Measurements from ENCODE around the gene SUN2. TPM values are rescaled to one million over a fixed set of nuclear protein-coding genes. Genes with fewer than 3 reads are reported as not detected.

Gene SUN2
- total and polyA plus RNA-seq, 2 of the 8 experiments (the other 6 are each of a cell fraction or from before 2014, with no cell fraction given) = 5.1 to 10.5 TPM

GRCh38 chr22:38754751-38755154 is 1.0 kb downstream of the SUN2 start:
- FAIRE-seq = no peak

More at GRCh38 chr22:38754751-38755154, 1.0 kb downstream of the SUN2 start:
- Histone ChIP-seq H3K79me1 (ENCODE audit: low read depth, low read length) (no peaks in the 10 kb centered on the region), H3K4me3 (ENCODE audit: extremely low read depth in 1 of 4, insufficient read depth in 2 of 4, low read depth in 3 of 4, low read length in 4 of 4) (peak overlapping the region; percentile 57 to 81 (median 60); a peak in 7 of 8 replicates), H3K18ac (ENCODE audit: extremely low read depth, low read length) (no peak overlapping the region), H3K23me2 (ENCODE audit: low read depth, low read length) (peaks cover 17% of the 10 kb centered on the region; the same call in 1 of the 2 replicates), H3K9me3 (ENCODE audit: insufficient read depth in 2 of 2, low read depth in 1 of 2, low read length in 1 of 2) (no peaks in the 10 kb centered on the region), H3K4me1 (replicated peaks in 1 of 4; ENCODE audit: control insufficient read depth in 3 of 4, insufficient read depth in 4 of 4, low read length in 3 of 4) (peaks cover 2 to 12% (median 8%) of the 10 kb centered on the region in 4 experiments), H4K20me1 (replicated peaks in 1 of 2; ENCODE audit: control insufficient read depth in 1 of 2, insufficient read depth in 2 of 2, low read length in 2 of 2) (no peaks in the 10 kb centered on the region), H2BK12ac (ENCODE audit: low read depth, low read length) (no peak overlapping the region), H3K27me3 (replicated peaks in 1 of 4; ENCODE audit: control insufficient read depth in 3 of 4, extremely low read depth in 1 of 4, insufficient read depth in 3 of 4, low read length in 3 of 4) (peaks cover 0 to 7% (median 5%) of the 10 kb centered on the region in 4 experiments; a peak in 5 of 7 replicates), H3K4ac (replicated peaks; ENCODE audit: insufficient read length, low read depth, low read length) (no peak overlapping the region), H3K23ac (ENCODE audit: insufficient read length) (no peak overlapping the region), H2BK5ac (ENCODE audit: low read depth, low read length) (no peak overlapping the region), H3K14ac (ENCODE audit: insufficient read length) (no peak overlapping the region), H3K79me2 (ENCODE audit: control insufficient read depth in 1 of 2, insufficient read depth in 2 of 2, low read length in 2 of 2) (no peaks in the 10 kb centered on the region), H4K91ac (replicated peaks; ENCODE audit: insufficient read length, low read length) (no peak overlapping the region), H4K5ac (ENCODE audit: insufficient read length, low read depth, low read length) (no peak overlapping the region), H2AK5ac (ENCODE audit: low read depth, low read length) (no peak overlapping the region), H3K27ac (ENCODE audit: low read depth, low read length) (no peak overlapping the region), H3K56ac (replicated peaks; ENCODE audit: insufficient read length, low read depth, low read length) (no peak overlapping the region), H2AFZ (ENCODE audit: low read length) (no peak overlapping the region), H4K8ac (ENCODE audit: extremely low read depth, insufficient read depth, low read length) (no peak overlapping the region), H3K9ac (replicated peaks in 1 of 4; ENCODE audit: extremely low read depth in 1 of 4, low read depth in 3 of 4, low read length in 3 of 4) (no peak overlapping the region; a peak in 3 of 7 replicates), H2BK15ac (ENCODE audit: low read length) (no peak overlapping the region), H2BK120ac (replicated peaks; ENCODE audit: low read depth, low read length) (no peak overlapping the region), H3K4me2 (ENCODE audit: insufficient read depth in 1 of 2, low read depth in 2 of 2, low read length in 2 of 2) (peak overlapping the region; percentile 80 to 88), H3K36me3 (ENCODE audit: control insufficient read depth in 2 of 4, insufficient read depth in 4 of 4, low read length in 3 of 4) (no peaks in the 10 kb centered on the region), H2BK20ac (ENCODE audit: low read length) (no peak overlapping the region)
- TF ChIP-seq NRF1 (IDR thresholded peaks at IDR 0.05; ENCODE audit: low read depth, low read length) (no peak), TEAD4 (IDR thresholded peaks at IDR 0.05; ENCODE audit: low read depth, low read length) (no peak), JUND (IDR thresholded peaks at IDR 0.05; ENCODE audit: low read length) (no peak), TAF1 (IDR thresholded peaks at IDR 0.05; ENCODE audit: low read depth, low read length) (no peak), POU5F1 (IDR thresholded peaks at IDR 0.05; ENCODE audit: low read depth, low read length) (no peak), KDM4A (IDR thresholded peaks at IDR 0.05; ENCODE audit: low read depth, low read length, severe bottlenecking) (peak; percentile 13)
- DNase-seq (ENCODE audit: low read depth in 1 of 2, low spot score in 2 of 2) = peak in 1 of 2 experiments; percentile 60
- ChIA-PET CTCF (ENCODE audit: partially characterized antibody) (interaction anchor here (1.0 to 3.0 kb wide), 4 partner anchors 11 to 30 kb away, joined by 3 to 14 read pairs (median 7); no protein-coding TSS in a partner anchor), POLR2A (ENCODE audit: partially characterized antibody) (interaction anchor here (0.7 to 10.3 kb wide), 3 partner anchors 9 to 49 kb away, joined by 3 to 112 read pairs (median 9); partner anchors contain the start of gene GTPBP1)
- WGBS, 2 experiments (ENCODE audit: extremely low coverage in 1 of 2, insufficient coverage in 1 of 2, insufficient read length in 1 of 2, insufficient replicate concordance in 2 of 2, low coverage in 1 of 2, low lambda C conversion rate in 2 of 2, missing lambda C conversion rate in 1 of 2) = 14% methylated on average over 11 of the region's 12 CpGs; no CpG with 5 or more reads in 1 of the 2 experiments
